DOHH2 (cell line): ENCODE results near the gene GRAMD2B.

ENCODE experiments used
- H3F3A ChIP-seq: fragments of 200-600 bp; sonication (generic), shearing (Covaris generic); 2 replicates; pipeline ENCODE4 v1.6.0; 2016; ENCODE audit warnings: antibody characterized with exemption, mild to moderate bottlenecking; ENCODE audit not compliant: control insufficient read depth, insufficient read depth
- H3K27ac ChIP-seq: fragments of 200-600 bp; sonication (generic); 2 replicates; pipeline ENCODE4 v1.5.1; 2014; ENCODE audit warnings: low read depth, mild to moderate bottlenecking, low read length, moderate library complexity
- H3K27me3 ChIP-seq: fragments of 200-600 bp; sonication (generic); 2 replicates; pipeline ENCODE4 v1.6.1; 2014; ENCODE audit warnings: mild to moderate bottlenecking, low read length, mixed read lengths; ENCODE audit not compliant: control insufficient read depth
- H3K36me3 ChIP-seq: fragments of 200-600 bp; sonication (generic); 2 replicates; pipeline ENCODE4 v1.6.1; 2014; ENCODE audit warnings: mild to moderate bottlenecking, low read length, moderate library complexity, mixed read lengths; ENCODE audit not compliant: control insufficient read depth
- H3K4me1 ChIP-seq: fragments of 200-600 bp; sonication (generic); 2 replicates; pipeline ENCODE4 v1.6.1; 2014; ENCODE audit warnings: mild to moderate bottlenecking, low read length, mixed read lengths; ENCODE audit not compliant: control insufficient read depth
- H3K4me2 ChIP-seq: fragments of 200-600 bp; sonication (generic); 2 replicates; pipeline ENCODE4 v1.6.0; 2014; ENCODE audit warnings: mild to moderate bottlenecking, low read length, moderate library complexity
- H3K4me3 ChIP-seq: fragments of 200-600 bp; sonication (generic); 2 replicates; pipeline ENCODE4 v1.5.1; 2014; ENCODE audit warnings: mild to moderate bottlenecking, low read length, mixed read lengths
- H3K79me2 ChIP-seq: fragments of 200-600 bp; sonication (generic); 2 replicates; pipeline ENCODE4 v1.6.1; 2014; ENCODE audit warnings: mild to moderate bottlenecking, low read length, mixed read lengths; ENCODE audit not compliant: control insufficient read depth
- H3K9me2 ChIP-seq: fragments of 200-600 bp; sonication (generic); replicated peaks from 2 replicates; pipeline ENCODE4 v1.6.1; 2014; ENCODE audit warnings: mild to moderate bottlenecking, low read length, mixed read lengths; ENCODE audit not compliant: control insufficient read depth
- H3K9me3 ChIP-seq: fragments of 200-600 bp; sonication (generic); 2 replicates; pipeline ENCODE4 v1.6.1; 2014; ENCODE audit warnings: antibody characterized with exemption, low read length, mixed read lengths; ENCODE audit not compliant: control insufficient read depth, insufficient read depth
- H4K20me1 ChIP-seq: fragments of 200-600 bp; sonication (generic); 2 replicates; pipeline ENCODE4 v1.6.0; 2014; ENCODE audit warnings: low read depth, mild to moderate bottlenecking, antibody characterized with exemption, low read length, moderate library complexity; ENCODE audit not compliant: control insufficient read depth, insufficient read depth
- CTCF ChIP-seq: fragments of 200-600 bp; sonication (generic); IDR thresholded peaks from one replicate; pipeline ENCODE4 v1.5.1; 2014; ENCODE audit warnings: antibody characterized with exemption, mild to moderate bottlenecking, low read depth, low read length; ENCODE audit not compliant: poor library complexity, severe bottlenecking
- EZH2phosphoT487 ChIP-seq: fragments of 200-600 bp; sonication (generic); IDR thresholded peaks from 2 replicates; pipeline ENCODE4 v1.6.1; 2017; ENCODE audit warnings: borderline replicate concordance, mild to moderate bottlenecking, antibody characterized with exemption, low read length, moderate library complexity, mixed read lengths

GRAMD2B gene

GRCh38 chr5:126483156-126483555 is 59.9 kb downstream of the GRAMD2B start:
- Histone ChIP-seq H3K4me2 (no peak overlapping the region), H4K20me1 (no peaks in the 10 kb centered on the region)

GRCh38 chr5:126484253-126484652 is 61.0 kb downstream of the GRAMD2B start:
- TF ChIP-seq EZH2phosphoT487 (no peak), CTCF (no peak)
- Histone ChIP-seq H3K4me1 (no peaks in the 10 kb centered on the region), H3K79me2 (no peaks in the 10 kb centered on the region), H3K9me2 (no peaks in the 10 kb centered on the region), H3K27ac (no peak overlapping the region), H3F3A (no peaks in the 10 kb centered on the region), H3K4me2 (no peak overlapping the region), H3K4me3 (no peak overlapping the region), H3K9me3 (no peaks in the 10 kb centered on the region), H3K27me3 (no peaks in the 10 kb centered on the region), H4K20me1 (no peaks in the 10 kb centered on the region), H3K36me3 (no peaks in the 10 kb centered on the region)

More at GRCh38 chr5:126483156-126483555, 59.9 kb downstream of the GRAMD2B start:
- Histone ChIP-seq H3K4me1 (no peaks in the 10 kb centered on the region), H3K27me3 (no peaks in the 10 kb centered on the region), H3K36me3 (no peaks in the 10 kb centered on the region), H3K9me2 (no peaks in the 10 kb centered on the region), H3K27ac (no peak overlapping the region), H3K4me3 (no peak overlapping the region), H3K9me3 (no peaks in the 10 kb centered on the region), H3K79me2 (no peaks in the 10 kb centered on the region), H3F3A (no peaks in the 10 kb centered on the region)
- no peak for TF ChIP-seq EZH2phosphoT487

GRCh38 chr5:126486332-126486731 is 63.1 kb downstream of the GRAMD2B start:
- no peaks in the 10 kb centered on the region for H3K79me2 ChIP-seq
- no peaks in the 10 kb centered on the region for H3K27me3 ChIP-seq
- no peaks in the 10 kb centered on the region for H3K9me3 ChIP-seq
- no peaks in the 10 kb centered on the region for H3F3A ChIP-seq
- no peaks in the 10 kb centered on the region for H3K9me2 ChIP-seq
- no peak overlapping the region for H3K4me3 ChIP-seq
- no peak overlapping the region for H3K4me2 ChIP-seq
- no peaks in the 10 kb centered on the region for H3K36me3 ChIP-seq
- no peak overlapping the region for H3K27ac ChIP-seq
- H4K20me1 ChIP-seq = no peaks in the 10 kb centered on the region
- TF ChIP-seq EZH2phosphoT487 (no peak), CTCF (no peak)
- no peaks in the 10 kb centered on the region for H3K4me1 ChIP-seq

- H3K4me2 ChIP-seq = no peak overlapping the region
- no peaks in the 10 kb centered on the region for H3K9me3 ChIP-seq
- no peaks in the 10 kb centered on the region for H4K20me1 ChIP-seq
- TF ChIP-seq EZH2phosphoT487 (no peak), CTCF (no peak)
- no peaks in the 10 kb centered on the region for H3K79me2 ChIP-seq
- no peaks in the 10 kb centered on the region for H3K36me3 ChIP-seq
- H3F3A ChIP-seq = no peaks in the 10 kb centered on the region
- no peak overlapping the region for H3K27ac ChIP-seq
- no peaks in the 10 kb centered on the region for H3K9me2 ChIP-seq
- H3K4me1 ChIP-seq = no peaks in the 10 kb centered on the region
- H3K4me3 ChIP-seq = no peak overlapping the region
- no peaks in the 10 kb centered on the region for H3K27me3 ChIP-seq
Measured at GRCh38 chr5:126487596-126487995, 64.4 kb downstream of the GRAMD2B start.
